Embryonic facial prominence (tissue), 1 donor: ENCODE results near the gene CDAN1.
"Not testable (repeated sequence)": the region's sequence is repeated elsewhere in the genome, so short reads cannot be mapped to it uniquely, and the experiment has no call there.

Experiments
- DNase-seq: peaks from one replicate; pipeline ENCODE4 v3.0.0-alpha.2; 2016; ENCODE audit errors: extremely low spot score

The CDAN1 gene, protein sequence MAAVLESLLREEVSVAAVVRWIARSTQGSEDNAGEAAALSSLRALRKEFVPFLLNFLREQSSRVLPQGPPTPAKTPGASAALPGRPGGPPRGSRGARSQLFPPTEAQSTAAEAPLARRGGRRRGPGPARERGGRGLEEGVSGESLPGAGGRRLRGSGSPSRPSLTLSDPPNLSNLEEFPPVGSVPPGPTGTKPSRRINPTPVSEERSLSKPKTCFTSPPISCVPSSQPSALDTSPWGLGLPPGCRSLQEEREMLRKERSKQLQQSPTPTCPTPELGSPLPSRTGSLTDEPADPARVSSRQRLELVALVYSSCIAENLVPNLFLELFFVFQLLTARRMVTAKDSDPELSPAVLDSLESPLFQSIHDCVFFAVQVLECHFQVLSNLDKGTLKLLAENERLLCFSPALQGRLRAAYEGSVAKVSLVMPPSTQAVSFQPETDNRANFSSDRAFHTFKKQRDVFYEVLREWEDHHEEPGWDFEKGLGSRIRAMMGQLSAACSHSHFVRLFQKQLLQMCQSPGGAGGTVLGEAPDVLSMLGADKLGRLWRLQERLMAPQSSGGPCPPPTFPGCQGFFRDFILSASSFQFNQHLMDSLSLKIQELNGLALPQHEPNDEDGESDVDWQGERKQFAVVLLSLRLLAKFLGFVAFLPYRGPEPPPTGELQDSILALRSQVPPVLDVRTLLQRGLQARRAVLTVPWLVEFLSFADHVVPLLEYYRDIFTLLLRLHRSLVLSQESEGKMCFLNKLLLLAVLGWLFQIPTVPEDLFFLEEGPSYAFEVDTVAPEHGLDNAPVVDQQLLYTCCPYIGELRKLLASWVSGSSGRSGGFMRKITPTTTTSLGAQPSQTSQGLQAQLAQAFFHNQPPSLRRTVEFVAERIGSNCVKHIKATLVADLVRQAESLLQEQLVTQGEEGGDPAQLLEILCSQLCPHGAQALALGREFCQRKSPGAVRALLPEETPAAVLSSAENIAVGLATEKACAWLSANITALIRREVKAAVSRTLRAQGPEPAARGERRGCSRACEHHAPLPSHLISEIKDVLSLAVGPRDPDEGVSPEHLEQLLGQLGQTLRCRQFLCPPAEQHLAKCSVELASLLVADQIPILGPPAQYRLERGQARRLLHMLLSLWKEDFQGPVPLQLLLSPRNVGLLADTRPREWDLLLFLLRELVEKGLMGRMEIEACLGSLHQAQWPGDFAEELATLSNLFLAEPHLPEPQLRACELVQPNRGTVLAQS

DNA sequence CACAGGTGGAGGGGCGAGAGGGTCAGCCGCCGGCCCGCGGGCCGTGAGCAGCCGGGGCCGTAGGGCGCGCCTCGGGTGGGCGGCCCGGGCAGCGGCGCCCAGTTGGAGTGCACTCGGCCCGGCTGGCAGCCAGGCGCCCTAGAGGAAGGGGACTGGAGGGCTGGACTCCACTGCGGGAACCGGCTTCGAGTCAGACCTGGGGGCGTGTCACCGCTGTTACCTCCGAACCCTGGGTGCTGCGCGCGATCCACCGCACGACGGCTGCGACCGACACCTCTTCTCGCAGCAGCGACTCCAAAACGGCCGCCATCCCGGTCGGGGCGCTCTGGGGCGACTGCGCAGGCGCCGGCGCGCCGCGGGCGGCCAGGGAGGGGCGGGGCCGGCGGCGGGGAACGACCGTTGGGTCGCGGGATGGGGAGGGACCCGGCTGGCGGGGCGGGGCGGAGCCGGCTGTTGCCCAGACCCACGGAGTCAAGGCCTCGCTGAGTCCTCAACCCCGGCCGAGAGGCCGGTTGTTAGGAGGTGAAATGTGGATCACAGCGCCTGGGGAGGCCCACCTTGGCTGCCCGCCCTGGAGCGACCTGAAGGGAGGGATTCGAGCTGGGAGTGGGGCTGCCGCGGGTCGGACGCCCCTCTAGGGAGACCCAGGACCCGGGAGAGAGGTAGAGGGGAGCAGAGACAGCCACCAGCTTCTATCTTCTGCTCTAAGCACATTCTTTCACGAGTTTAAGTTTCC, at the start of gene CDAN1:
Gene CDAN1, minus strand, starts transcription at position 336 of the 736 bp plus-strand sequence. Its CDS starts 26 bp downstream, at position 310.
- DNase-seq, result peak; percentile 42

DNA sequence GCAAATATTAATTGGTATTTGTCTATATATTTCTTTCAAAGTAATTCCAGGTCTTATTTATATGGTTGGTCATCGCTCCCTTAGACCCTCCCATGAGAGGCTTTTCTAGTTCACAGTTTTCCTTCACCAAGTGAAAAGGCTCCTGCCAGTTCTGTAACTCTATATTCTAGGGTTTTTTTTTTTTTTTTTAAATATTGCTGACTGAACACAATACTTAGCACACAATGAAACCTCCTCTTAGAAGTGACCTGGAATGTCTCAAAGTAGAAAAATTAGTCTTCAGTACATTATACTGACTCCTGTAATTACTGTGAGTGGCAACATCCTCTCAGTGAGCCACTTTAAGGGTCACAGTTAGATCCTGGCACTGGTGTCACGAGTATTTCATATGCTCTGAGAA, 48.6 kb upstream of the CDAN1 start:
- no peak for DNase-seq

DNA sequence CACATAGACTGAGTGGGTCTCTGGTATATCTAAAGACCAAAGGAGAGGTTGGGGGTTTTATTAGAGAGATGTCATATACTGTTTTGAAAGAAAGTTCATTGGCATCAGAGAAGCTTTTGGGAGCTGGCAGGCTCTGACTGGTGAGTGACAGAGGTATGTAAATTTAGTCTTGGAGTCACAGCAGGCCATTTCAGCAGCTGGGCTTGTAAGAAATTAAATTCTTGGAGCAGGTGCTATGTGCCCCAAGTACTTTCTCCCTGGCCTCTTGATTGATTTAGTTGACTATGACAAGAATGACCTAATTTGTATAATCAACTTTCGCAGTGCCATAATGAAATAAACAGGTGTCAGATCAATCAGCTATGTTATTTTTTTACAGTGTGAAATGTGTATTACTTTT, 47.8 kb upstream of the CDAN1 start:
- DNase-seq, result no peak

DNA sequence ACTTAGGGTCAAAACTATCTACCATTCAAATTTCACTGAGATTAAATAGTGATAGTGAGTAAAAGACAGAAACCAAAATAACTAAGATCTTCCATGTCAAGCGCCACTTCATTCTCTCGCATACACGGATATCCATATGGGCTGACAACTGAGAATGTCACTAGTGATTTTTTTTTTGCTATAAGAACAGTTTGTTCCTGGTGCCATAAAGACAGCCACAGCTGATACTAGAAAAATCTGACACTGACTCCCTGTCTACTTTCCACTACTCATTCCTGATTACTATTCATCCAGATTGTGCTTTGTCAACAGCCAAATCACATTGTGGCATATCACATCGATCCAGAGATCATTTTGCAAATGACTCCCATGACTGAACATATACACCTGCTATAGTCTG, 45.8 kb upstream of the CDAN1 start:
- DNase-seq, result no peak

DNA sequence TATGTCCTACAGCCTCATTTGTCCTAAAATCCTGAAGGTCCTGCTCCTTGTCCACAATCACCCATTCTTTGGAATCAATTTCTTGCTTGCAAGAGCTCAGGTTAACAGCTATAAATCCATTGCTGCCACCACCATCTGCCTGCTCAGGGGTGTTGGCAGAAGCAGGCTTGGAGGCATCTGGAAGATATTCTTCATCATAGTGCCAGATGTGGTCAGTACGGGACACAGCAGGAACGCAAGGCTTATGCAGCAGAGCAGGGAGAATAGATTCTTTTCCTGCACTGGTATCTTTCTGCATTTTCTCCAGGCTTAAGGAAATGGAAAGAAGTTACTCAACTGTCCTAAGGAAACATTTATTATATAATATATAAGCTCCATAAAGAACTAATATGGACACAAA, 38.5 kb upstream of the CDAN1 start:
- no peak for DNase-seq

DNA sequence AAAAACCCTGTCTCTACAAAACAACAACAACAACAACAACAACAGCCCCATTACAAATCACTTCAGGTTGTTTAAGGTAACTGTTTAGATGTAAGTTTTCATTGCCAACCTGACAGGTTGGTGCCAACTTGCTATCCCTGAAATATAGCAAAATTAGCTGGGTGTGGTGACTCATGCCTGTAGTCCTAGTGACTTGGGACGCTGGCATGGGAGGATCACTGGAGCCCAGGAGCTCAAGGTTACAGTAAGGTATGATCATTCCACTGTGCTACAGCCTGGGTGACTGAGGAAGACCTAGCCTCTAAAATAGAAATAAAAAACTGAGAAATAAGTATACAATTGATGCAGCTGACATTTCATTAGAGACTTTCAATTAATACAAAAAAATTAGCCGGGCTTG, 36.0 kb upstream of the CDAN1 start:
- DNase-seq, result no peak

DNA sequence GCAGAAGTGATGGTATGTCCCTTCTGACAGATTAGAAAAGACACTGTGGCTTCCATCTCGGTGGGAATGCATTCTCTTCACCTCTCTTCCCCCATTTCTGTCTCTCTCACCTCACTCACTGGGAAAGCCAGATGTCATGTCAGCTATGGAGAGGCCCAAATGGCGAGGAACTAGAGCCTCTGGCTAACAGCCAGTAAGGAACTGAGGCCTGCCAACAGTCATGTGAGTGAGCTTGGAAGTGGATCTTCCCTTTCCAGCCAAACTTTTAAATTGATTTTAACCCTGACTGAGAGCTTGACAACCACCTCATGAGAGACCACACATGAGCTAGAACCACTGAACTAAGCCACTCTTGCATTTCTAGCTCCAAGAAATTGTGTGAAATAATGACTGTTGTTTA, 35.2 kb upstream of the CDAN1 start:
- DNase-seq, result no peak

DNA sequence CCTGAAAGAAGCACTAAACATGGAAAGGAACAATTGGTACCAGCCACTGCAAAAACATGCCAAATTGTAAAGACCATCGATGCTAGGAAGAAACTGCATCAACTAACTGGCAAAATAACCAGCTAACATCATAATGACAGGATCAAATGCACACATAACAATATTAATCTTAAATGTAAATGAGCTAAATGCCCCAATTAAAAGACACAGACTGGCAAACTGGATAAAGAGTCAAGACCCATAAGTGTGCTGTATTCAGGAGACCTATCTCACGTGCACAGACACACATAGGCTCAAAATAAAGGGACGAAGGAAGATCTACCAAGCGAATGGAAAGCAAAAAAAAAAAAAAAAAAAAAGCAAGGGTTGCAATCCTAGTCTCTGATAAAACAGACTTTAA, 29.2 kb upstream of the CDAN1 start:
- DNase-seq, result not testable (repeated sequence)

DNA sequence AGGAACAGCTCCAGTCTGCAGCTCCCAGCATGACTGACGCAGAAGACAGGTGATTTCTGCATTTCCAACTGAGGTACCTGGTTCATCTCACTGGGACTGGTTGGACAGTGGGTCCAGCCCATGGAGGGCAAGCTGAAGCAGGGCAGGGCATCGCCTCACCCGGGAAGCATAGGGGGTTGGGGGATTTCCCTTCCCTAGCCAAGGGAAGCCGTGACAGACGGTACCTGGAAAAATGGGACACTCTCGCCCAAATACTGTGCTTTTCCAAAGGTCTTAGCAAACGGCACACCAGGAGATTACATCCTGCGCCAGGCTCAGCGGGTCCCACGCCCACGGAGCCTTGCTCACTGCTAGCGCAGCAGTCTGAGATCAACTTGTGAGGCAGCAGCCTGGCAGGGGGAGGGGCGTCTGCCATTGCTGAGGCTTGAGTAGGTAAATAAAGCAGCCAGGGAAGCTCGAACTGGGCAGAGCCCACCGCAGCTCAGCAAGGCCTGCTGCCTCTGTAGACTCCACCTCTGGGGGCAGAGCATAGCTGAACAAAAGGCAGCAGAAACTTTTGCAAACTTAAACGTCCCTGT, 27.3 kb upstream of the CDAN1 start:
- DNase-seq, result not testable (repeated sequence)

DNA sequence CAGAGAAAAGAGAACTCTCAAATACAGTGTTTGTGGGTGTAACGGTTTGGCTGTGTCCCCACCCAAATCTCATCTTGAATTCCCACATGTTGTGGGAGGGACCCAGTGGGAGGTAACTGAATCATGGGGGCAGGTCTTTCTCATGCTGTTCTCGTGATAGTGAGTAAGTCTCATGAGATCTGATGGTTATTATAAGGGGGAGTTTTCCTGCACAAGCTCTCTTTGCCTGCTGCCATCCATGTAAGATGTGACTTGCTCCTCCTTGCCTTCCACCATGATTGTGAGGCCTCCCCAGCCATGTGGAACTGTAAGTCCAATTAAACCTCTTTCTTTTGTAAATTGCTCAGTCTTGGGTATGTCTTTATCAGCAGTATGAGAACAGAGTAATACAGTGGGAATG, 24.9 kb upstream of the CDAN1 start:
- not testable (repeated sequence) for DNase-seq

DNA sequence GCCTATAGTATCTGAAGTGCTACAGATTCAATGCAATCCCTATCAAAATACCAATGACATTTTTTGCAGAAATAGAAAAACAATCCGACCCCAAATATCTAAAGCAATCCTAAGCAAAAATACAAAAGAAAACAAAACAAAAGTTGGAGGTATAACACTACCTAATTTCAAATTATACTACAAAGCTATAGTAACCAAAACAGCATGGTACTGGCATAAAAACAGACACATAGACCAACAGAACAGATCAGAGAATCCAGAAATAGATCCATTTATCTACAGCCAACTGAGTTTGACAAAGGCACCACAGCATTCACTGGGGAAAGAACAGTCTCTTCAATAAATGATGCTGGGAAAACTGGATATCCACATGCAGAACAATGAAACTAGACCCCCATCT, 23.8 kb upstream of the CDAN1 start:
- no peak for DNase-seq

DNA sequence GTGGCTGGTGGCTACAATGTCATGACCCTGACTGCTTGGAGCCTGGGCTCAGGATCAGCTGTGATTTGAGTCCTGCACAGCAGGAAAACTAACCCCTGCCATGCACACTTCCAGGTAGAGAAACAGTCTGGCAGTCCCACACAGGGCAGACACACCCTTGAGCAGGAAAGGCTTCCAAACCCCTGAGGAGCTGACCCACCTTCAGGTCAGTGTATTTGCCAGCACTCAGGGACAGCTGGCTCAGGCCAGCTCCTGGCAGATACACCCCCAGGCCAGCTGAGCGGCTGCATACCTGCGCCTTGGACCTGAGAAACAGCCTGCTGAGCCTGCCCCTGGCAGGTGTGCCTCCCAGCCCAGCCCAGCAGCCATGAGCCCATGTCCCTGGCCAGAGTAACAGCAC, 22.2 kb upstream of the CDAN1 start:
- DNase-seq, result no peak

DNA sequence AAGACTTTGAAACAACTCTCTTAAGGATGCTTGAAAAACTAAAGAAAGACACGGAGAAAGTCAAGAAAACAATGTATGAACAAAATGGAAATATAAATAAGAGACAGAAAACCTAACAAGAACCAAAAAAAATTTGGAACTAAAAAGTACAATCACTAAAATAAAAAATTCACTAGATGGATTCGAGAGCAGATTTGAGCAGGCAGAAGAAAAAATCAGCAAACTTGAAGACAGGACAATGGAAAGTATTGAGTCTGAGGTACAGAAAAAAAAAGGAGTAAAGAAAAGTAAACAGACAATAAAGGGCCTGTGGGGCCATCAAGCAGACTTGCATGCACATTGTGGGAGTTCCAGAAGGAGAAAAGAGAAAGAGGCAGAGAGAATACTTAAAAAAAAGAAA, 13.4 kb upstream of the CDAN1 start:
- DNase-seq, result no peak

DNA sequence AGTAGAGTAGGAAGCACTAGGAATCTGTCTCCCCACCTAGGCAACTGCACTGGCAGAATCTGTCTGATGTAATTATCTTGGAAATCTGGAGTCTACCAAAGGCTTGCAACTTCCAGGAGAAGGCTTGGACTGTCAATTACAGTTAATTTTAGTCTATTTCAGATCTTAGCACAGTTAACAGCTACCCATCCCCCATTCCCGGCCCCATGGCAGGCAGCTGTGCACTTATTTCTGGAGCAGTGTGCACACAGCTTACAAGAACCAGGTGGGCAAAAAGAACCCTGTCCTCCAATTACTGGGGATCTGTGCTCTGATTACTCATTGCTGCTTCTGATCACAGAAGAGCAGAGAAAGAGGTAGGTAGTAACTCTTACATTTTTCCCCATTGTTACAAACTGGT, 12.3 kb upstream of the CDAN1 start:
- DNase-seq, result no peak

DNA sequence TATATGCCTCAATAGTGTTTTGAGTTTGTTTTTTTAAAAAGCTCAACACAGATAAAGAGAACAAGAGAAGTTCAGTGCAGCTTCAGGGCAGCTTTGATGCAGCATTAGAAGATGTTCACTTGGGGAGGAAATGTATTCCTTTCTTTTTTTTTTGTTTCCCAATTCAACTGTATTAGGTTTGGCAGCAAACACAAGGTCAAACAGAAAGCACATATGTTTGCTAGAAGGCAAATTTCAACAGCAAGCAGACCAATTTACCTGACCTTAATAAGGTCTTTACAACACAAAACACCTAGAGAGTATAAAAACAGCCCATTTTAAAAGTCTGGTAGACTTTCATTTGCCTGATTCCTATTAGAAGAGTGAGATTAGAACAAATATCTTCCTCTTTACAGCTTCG, 7.3 kb upstream of the CDAN1 start:
- DNase-seq, result no peak

DNA sequence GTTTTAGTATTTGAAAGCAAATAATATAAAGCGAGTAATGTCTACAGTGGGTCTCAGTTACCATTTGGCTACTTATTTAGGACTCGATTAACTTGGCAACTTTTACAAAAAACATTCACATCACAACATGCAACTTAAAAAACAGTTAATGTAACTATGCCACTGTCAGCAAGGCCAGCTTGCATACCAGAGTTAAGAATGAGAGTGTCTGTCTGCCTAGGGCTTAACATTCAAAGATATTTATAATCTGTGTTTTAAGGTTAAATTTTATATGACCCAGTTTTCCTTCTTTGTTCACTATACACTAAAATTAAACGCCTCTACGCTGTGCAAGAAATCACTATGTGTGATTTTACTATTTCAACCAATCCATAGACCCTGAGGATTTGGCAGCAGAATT, 5.2 kb upstream of the CDAN1 start:
- DNase-seq, result no peak

DNA sequence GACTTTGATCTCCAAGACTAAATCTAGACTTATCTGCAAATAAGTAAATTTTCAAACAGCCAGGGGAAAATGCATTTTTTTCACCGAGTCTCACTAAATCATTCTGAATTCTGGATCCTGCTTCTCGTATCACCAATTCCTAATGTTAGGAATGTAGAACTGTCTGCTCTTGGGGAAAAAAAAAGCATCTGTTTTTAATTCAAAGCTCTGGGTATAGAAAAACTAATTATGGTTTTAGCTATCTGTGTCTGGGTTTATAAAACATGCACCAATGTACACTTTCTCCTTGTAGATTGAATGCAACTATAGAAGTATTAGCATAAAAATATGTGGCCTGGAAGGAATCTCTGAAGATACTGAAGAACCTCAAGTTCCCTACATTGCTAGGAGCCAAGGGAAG, 4.8 kb upstream of the CDAN1 start:
- DNase-seq, result no peak

DNA sequence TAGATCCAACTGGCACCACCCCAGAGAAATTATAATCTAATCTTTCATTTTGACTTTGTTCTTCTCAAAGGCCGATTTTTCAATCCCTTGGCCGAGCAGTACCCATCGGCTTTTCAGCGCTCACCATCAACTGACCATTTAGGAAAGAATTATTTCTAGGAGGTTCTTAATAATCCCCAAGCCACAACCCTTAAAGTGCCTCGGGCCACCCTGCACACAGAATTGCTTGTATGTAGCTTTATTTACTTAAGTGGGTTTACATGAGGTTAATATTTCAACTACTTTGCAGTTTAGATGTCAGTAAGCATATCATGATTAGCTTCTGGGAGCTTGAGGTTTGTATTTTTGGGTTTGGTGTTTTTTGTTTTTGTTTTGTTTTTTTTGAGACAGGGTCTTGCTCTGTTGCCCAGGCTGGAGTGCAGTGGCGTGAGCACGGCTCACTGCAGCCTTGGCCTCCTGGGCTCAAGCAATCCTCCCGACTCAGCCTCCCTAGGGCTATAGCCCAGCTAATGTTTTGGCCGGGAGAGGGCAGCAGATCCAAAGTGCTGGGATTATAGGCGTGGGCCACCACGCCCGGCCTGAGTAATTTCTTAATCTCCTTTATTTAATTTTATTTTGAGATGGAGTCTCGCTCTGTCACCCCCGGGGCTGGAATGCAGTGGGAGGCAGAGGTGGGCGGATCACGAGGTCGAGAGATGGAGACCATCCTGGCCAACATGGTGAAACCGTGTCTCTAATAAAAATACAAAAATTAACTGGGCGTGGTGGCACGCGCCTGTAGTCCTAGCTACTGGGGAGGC, 801 bp upstream of the CDAN1 start:
- DNase-seq, result no peak

DNA sequence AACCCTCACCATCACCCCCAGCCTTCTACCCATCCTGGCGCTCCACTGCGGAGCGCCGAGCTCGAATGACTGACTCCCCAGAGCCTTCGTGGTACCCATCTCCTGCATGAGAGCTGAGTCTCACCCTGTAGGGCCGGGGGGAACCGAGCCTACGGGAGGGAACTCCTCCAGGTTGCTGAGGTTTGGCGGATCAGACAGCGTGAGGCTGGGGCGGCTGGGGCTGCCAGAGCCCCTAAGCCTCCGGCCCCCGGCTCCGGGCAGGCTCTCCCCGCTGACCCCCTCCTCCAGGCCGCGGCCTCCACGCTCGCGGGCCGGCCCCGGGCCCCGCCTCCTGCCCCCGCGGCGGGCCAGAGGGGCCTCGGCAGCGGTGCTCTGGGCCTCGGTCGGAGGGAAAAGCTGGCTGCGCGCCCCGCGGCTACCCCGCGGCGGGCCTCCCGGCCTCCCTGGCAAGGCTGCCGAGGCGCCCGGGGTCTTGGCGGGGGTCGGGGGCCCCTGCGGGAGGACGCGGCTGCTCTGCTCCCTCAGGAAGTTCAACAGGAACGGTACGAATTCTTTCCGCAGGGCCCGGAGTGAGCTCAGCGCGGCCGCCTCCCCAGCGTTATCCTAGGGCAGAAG, 643 bp downstream of the CDAN1 start:
- no peak for DNase-seq
